GM18505 (cell line): ENCODE measurements around the gene RCN2.

ENCODE experiments used
- ATAC-seq: cut with Tn5 transposase; IDR thresholded peaks from one replicate; pipeline ENCODE4 v1.9.1; 2021; ENCODE audit not compliant: unreplicated experiment
- POLR2A ChIP-seq: IDR thresholded peaks from 4 replicates; pipeline ENCODE4 v1.6.1; 2011; ENCODE audit warnings: borderline replicate concordance; ENCODE audit not compliant: insufficient read depth, insufficient read length; ENCODE audit errors: extremely low read depth

RCN2 gene

DNA sequence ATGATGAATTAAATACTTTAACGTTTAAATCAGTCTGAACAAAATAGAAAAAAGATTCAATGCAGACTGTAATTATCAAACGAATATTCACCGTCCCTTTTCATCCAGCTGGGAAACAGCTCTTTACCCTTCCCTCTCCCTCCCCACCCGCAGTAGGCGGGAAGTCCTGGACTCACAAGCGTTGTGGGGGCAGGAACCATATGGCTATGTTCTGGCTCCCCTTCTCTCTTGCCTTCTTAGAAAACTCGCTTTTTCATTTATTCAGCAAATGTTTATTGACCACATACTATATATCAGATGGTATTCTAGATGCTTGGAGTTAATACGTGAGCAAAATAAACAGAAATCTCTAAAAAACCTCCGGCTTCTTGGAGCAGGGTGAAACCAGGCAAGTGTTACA is 25.7 kb upstream of the RCN2 start:
- ATAC-seq: no peak
- no peak for TF ChIP-seq POLR2A

DNA sequence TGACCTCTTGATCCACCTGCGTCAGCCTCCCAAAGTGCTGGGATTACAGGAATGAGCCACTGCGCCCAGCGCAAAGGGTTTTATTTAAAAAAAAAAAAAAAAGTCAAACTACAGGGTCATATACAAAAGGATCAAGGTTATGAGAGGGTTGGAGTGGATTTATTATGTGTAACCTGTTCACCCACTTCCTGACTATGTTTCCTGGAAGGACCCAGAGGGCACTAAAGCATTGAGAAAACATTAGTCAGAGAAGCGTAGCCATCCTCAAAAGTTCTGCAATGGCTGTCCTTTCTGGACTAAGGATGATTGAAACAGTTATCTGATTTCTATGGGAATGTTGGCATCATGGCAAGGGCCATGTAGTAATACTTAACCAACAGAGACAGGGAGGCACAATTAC is 19.1 kb upstream of the RCN2 start:
- no peak for TF ChIP-seq POLR2A
- no peak for ATAC-seq

DNA sequence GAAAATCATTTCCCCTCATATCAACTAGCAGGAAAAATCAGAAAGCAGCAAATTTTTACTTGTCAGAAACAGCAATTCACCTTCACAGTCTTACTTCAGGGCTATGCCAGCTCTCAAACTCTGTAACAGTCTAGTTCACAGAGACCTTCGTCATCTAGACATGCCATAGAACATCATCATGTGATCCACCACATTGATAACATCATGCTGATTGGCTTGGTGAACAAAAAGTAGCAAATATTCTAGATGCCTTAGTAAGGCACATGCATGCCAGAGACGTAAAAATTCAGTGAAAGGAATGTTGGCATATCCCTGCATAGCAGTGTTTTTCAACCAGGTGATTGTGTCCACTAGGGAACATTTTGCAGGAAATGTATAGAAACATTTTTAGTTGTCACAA is 17.8 kb upstream of the RCN2 start:
- ATAC-seq: no peak
- TF ChIP-seq POLR2A: no peak

DNA sequence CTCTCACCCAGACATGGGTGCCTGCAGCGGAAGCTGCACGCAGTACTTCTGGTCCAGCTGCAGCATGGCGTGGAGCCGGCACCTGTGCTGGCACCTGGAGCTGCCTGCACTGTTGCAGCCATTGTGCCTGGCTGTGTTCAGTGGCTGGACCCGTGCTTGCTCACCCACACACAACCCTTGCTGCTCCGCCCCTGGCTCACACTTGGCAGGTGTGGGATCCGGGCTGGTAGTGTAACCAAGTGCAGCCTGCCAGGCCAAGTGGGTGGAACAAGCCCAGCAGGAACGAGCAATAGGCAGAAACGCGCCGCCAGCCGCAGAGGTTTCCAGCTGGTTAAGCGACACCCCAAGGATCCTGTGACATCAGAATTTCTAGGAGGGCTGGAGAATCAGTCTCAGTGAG is 15.2 kb upstream of the RCN2 start:
- no peak for TF ChIP-seq POLR2A
- no peak for ATAC-seq

DNA sequence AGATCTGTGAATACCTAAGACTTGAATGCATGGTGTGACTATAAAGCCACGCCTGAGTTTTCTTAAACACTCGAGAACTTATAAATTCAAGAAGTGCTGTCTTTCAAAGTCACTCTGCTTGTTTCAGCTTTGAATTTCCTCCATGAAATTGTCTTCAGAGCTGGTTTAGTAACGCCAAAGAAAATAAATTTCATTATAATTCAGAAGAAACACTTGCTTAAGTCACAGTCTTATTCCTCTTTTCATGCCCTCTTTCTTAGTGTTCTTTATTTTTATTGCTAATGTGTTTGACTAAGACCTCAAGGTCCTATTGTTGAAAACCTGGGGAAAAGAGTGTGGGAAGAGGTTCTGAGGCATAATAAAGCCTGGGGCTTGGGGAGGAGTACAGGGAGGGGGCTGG is 3.3 kb upstream of the RCN2 start:
- no peak for TF ChIP-seq POLR2A
- no peak for ATAC-seq

DNA sequence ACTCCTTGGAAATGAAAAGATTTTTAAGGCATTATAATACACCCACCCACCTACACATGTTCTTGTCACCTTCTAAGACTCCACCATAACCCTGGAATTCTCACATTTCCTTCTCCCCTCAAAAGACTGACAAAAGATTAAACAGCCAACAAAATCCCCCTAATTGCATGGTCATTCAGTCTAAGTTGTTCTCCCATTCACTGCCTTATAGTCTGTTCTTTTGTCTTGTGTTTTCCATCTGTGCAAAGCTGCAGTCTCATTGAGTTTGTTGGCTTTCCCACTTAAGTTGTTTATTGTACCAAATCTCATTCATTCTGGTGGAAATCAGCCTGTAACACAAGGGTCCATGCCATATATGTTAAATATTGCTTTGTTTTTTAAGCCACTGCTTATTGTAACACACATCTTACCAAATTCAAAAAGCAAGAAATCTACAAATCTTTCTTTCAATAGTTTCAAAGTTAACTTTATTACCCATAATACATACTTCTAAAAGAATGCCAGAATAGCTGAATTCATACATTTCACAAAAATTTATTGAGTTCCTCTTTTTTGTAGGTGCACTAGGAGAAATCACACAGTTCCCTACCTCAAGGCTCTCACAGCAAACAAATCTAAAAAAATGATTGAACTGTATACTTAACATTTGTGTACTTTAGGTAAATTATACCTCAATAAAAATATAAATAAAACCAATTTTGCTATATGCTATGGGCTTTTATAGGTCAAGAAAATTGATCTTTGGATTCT is 2.4 kb upstream of the RCN2 start:
- TF ChIP-seq POLR2A: no peak
- ATAC-seq: no peak

DNA sequence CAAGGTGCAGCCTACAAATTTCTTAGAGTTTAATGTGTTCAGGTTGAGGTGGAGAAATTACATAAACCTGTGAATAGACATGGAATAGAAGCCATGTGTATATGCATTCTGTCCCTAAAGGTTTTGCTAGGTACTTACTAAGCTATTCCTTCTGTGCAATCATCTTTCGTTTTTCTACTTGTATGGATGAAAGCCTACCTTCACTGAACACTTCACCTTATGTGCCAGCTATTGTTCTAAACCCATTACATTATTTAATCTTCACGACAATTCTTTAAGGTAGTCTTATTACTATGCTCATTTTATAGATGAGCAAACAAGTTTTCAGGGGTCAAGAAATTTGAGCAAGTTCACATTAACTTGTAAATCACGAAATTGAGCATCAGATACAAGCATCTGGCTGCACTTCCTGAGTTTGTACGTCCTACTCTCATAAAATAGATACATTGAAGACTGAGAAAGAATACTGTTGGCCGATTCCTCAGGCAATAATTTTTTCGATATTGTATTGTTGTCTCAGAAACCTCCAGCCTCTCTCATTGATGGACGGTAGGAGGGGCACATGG is 635 bp upstream of the RCN2 start:
- no peak for ATAC-seq
- TF ChIP-seq POLR2A: no peak

DNA sequence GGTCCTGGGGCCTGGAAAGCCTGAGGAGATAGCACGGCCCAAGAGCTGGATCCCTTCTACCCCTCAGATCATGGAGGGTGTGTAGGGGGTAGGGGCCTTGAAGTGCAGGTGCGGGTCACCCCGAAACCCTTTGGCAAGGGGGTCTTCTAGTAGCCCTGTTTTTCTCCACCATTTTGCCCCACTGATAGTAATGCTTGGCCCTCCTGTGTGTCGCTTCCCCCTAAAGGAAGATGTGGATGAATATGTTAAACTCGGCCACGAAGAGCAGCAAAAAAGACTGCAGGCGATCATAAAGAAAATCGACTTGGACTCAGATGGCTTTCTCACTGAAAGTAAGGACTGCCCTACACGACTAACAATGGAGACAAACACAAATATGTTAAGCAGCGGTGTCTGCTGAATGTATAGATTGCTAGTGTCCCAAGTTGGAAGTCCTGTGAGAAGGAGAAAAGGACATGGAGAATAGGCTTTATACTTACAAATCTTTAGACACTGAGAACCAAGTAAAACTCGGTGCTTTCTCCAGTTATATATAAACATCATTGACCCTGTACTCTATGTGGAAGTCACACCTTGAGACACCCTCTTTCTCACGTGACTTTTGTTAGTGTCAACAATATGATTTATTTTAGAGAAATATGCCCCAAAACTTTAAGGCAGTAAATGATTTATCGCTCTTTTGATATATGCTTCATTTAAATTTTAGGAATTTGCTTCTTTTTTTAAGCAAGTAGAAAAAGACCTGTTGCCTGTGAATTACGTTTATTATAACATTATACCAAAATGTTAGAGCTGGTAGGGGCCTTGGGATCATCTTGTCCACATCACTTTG is 802 bp downstream of the RCN2 start:
- ATAC-seq: no peak
- TF ChIP-seq POLR2A: no peak

DNA sequence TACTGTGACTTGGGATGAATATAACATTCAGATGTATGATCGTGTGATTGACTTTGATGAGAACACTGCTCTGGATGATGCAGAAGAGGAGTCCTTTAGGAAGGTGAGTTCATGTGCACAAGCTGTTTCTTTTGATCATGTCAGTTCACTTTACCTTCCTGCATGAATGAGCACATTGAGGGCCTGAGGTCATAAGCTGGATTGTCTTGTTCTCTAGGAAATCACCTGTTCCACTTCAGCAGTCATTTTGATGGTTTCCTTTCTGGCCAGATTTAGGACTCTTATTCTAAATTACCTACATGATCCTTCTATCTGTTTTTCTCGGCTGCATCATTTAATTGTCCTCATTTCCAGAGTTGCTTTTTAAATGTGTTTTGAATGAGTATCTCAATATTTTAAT is 4.1 kb downstream of the RCN2 start:
- TF ChIP-seq POLR2A: no peak
- no peak for ATAC-seq

DNA sequence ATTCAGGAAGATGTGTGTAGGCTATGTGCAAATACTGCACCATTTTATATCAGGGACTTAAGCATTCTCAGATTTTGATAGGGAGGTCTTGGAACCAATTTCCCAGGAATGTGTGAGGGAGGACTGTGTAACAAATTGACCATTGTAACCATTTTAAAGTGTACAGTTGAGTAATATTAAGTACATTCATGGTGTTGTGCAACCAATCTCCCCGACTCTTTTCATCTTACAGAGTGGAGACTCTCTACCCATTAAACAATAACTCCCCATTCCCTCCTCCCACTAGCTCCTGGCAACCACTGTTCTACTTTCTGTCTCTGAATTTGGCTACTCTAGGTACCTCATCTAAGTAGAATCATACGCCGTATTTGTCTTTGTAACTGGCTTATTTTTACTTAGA is 5.1 kb downstream of the RCN2 start:
- no peak for ATAC-seq
- no peak for TF ChIP-seq POLR2A

DNA sequence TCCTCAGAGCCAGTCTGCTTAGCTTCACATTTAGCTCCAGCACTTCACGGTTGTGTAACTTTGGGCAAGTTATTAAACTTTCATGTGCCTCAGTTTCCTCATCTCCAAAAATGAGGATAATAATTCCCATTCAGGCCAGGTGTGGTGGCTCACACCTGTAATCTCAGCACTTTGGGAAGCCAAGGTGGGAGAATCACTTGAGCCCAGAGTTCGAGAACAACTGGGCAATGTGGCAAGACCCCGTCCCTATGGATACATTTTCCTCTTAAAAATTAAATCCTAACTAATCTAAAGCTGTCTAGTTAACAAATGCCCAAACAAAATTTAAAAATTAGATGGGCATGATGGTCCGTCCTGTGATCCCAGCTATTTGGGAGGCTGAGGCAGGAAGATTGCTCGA is 7.2 kb downstream of the RCN2 start:
- no peak for TF ChIP-seq POLR2A
- ATAC-seq: no peak

DNA sequence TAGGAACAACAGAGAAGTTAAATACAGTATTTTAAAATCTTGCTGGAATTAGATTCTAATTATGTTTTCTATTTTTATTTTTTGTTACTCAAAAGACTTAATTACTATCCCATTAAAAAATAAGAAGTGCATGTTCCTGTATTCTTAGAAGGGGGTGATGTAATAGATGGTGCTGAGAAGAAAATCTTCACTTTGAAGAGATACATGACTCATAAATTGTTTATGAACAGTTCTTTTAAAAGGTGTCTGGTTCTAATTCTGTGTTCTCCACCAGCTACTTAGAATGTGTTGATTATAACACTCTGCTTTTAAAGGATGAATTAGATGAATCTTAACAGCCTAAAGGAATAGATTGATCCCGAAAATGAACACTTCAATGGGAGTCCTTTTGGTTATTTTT is 8.2 kb downstream of the RCN2 start:
- TF ChIP-seq POLR2A: no peak
- ATAC-seq: no peak

DNA sequence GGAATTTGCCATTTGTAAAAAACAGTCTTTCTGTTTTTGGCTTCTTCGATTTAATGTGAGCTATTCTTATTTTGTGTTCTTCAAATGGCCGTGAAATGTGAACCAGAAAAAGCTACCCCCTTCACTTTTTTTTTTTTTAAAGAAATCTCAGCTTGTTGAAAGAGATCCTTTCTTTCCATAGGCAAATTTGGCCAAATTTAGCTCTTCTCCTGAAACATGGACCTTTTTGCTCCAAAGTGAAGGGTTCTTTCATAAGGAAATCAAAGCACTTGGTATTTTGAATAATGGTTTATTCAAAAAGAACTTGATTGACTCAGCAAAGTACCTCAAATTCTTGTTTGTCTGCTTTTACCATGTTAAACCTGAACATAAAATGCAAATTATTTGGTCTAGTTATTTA is 10.1 kb downstream of the RCN2 start:
- TF ChIP-seq POLR2A: no peak
- no peak for ATAC-seq

DNA sequence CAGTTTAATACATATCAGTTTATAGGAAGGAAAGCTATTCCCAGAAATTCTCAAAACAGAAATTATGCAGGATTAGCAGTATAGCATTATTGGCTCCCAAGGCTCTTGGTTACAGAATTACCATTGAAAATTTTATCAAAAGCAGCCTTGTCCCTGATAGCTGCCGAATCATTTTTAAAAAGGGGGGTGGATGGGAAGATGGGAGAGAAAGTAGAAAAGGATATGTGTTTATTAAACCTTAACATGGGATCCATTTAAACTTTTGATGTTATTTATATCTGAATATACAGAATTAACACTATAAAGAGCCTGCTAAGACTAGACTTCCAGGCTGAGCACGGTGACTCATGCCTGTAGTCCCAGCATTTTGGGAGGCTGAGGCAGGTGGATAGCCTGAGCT is 10.8 kb downstream of the RCN2 start:
- no peak for ATAC-seq
- no peak for TF ChIP-seq POLR2A
